ENCODE data around the gene ERBB4. TPM values are rescaled to one million over a fixed set of nuclear protein-coding genes. Genes with fewer than 3 reads are reported as not detected.

ERBB4 gene
- total and polyA plus RNA-seq, 7 experiments from 2014 or later = not detected

- no peak for ATAC-seq
- CTCF ChIA-PET = no interaction called here
These were observed 1140.8 kb downstream of the ERBB4 start for GRCh38 chr2:211397764-211398163.

GRCh38 chr2:211396815-211397214 is 1141.8 kb downstream of the ERBB4 start:
- POLR2A ChIA-PET = no interaction called here
- Histone ChIP-seq H3K36me3 (ENCODE audit: control insufficient read depth in 2 of 3, insufficient read depth in 3 of 3, low read length in 3 of 3) (no peaks in the 10 kb centered on the region), H3K27ac (ENCODE audit: low read depth, low read length) (no peak overlapping the region), H3K9me3 (ENCODE audit: control insufficient read depth in 2 of 3, low read length in 3 of 3) (no peaks in the 10 kb centered on the region), H3K4me1 (ENCODE audit: control insufficient read depth in 2 of 2, insufficient read depth in 2 of 2, low read length in 2 of 2) (no peaks in the 10 kb centered on the region), H3K27me3 (ENCODE audit: control insufficient read depth in 2 of 2, insufficient read depth in 2 of 2, low read length in 2 of 2) (no peaks in the 10 kb centered on the region), H3K4me3 (ENCODE audit: low read length) (no peak overlapping the region)
- CTCF ChIA-PET = no interaction called here
- H3K4me1 Mint-ChIP-seq = no peaks in the 10 kb centered on the region
- no peak overlapping the region for H3K4me3 Mint-ChIP-seq
- intact Hi-C loops (cut with micrococcal nuclease) = no loop called here
- no peak for DNase-seq
- no peak overlapping the region for H3K27ac Mint-ChIP-seq
- H3K27me3 Mint-ChIP-seq = no peaks in the 10 kb centered on the region
- no peak for ATAC-seq
- peaks cover 0 to 7% (median 0%) of the 10 kb centered on the region in 11 donors for H3K9me3 Mint-ChIP-seq
- no peaks in the 10 kb centered on the region for H3K36me3 Mint-ChIP-seq

More at GRCh38 chr2:211397764-211398163, 1140.8 kb downstream of the ERBB4 start:
- no peak overlapping the region for H3K4me3 ChIP-seq (ENCODE audit: low read length)
- Mint-ChIP-seq H3K27me3 (no peaks in the 10 kb centered on the region), H3K36me3 (no peaks in the 10 kb centered on the region), H3K9me3 (peaks cover 0 to 7% (median 0%) of the 10 kb centered on the region in 11 donors), H3K4me1 (no peaks in the 10 kb centered on the region), H3K4me3 (no peak overlapping the region), H3K27ac (no peak overlapping the region)
- POLR2A ChIA-PET = no interaction called here
- H3K4me1 ChIP-seq (ENCODE audit: control insufficient read depth in 2 of 2, insufficient read depth in 2 of 2, low read length in 2 of 2) = no peaks in the 10 kb centered on the region
- no peak for DNase-seq
- intact Hi-C loops (cut with micrococcal nuclease) = no loop called here
- no peaks in the 10 kb centered on the region for H3K27me3 ChIP-seq (ENCODE audit: control insufficient read depth in 2 of 2, insufficient read depth in 2 of 2, low read length in 2 of 2)
- no peaks in the 10 kb centered on the region for H3K36me3 ChIP-seq (ENCODE audit: control insufficient read depth in 2 of 3, insufficient read depth in 3 of 3, low read length in 3 of 3)
- H3K27ac ChIP-seq (ENCODE audit: low read depth, low read length) = no peak overlapping the region
- no peaks in the 10 kb centered on the region for H3K9me3 ChIP-seq (ENCODE audit: control insufficient read depth in 2 of 3, low read length in 3 of 3)

DNA sequence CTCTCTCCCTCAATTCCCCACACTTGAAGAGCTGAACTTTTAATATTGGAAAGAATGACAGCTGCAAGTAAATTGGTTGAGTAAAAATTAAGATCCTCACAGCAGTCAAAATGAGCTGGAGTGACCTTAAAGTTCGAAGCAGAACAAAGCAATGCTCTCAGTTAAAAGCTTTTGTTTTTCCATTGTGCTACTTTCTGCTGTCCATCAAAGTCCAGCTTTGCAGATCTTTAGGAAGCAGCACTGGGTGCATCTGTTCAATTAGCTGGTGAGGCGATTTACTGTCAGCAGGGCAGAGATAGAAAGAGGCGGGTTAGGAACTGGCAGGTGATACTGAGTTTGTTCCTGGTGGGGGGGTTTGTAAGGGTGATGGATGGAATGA is 1147.4 kb downstream of the ERBB4 start:
- Mint-ChIP-seq H3K27ac (no peak overlapping the region), H3K36me3 (no peaks in the 10 kb centered on the region), H3K9me3 (no peaks in the 10 kb centered on the region), H3K4me1 (no peaks in the 10 kb centered on the region), H3K27me3 (no peaks in the 10 kb centered on the region), H3K4me3 (no peak overlapping the region)
- H3K4me3 ChIP-seq (ENCODE audit: low read length) = no peak overlapping the region
- DNase-seq (no peak), ATAC-seq (no peak)
- ChIA-PET CTCF (no interaction called here), POLR2A (no interaction called here)
- H3K27ac ChIP-seq (ENCODE audit: low read depth, low read length) = no peak overlapping the region
- H3K27me3 ChIP-seq (ENCODE audit: control insufficient read depth in 2 of 2, insufficient read depth in 2 of 2, low read length in 2 of 2) = no peaks in the 10 kb centered on the region
- H3K9me3 ChIP-seq (ENCODE audit: control insufficient read depth in 2 of 3, low read length in 3 of 3) = no peaks in the 10 kb centered on the region
- H3K36me3 ChIP-seq (ENCODE audit: control insufficient read depth in 2 of 3, insufficient read depth in 3 of 3, low read length in 3 of 3) = no peaks in the 10 kb centered on the region
- H3K4me1 ChIP-seq (ENCODE audit: control insufficient read depth in 2 of 2, insufficient read depth in 2 of 2, low read length in 2 of 2) = no peaks in the 10 kb centered on the region
- intact Hi-C loops (cut with micrococcal nuclease) = no loop called here

- Histone ChIP-seq H3K27ac (ENCODE audit: low read depth, low read length) (no peak overlapping the region), H3K4me3 (ENCODE audit: low read length) (no peak overlapping the region), H3K4me1 (ENCODE audit: control insufficient read depth in 2 of 2, insufficient read depth in 2 of 2, low read length in 2 of 2) (no peaks in the 10 kb centered on the region), H3K9me3 (ENCODE audit: control insufficient read depth in 2 of 3, low read length in 3 of 3) (no peaks in the 10 kb centered on the region), H3K36me3 (ENCODE audit: control insufficient read depth in 2 of 3, insufficient read depth in 3 of 3, low read length in 3 of 3) (no peaks in the 10 kb centered on the region), H3K27me3 (ENCODE audit: control insufficient read depth in 2 of 2, insufficient read depth in 2 of 2, low read length in 2 of 2) (no peaks in the 10 kb centered on the region)
- Mint-ChIP-seq H3K4me3 (no peak overlapping the region), H3K27ac (no peak overlapping the region), H3K27me3 (no peaks in the 10 kb centered on the region), H3K4me1 (no peaks in the 10 kb centered on the region), H3K9me3 (no peaks in the 10 kb centered on the region), H3K36me3 (no peaks in the 10 kb centered on the region)
- intact Hi-C loops (cut with micrococcal nuclease) = no loop called here
- DNase-seq (no peak), ATAC-seq (no peak)
- ChIA-PET CTCF (no interaction called here), POLR2A (no interaction called here)
These were observed 1147.9 kb downstream of the ERBB4 start for GRCh38 chr2:211390536-211391188.

GRCh38 chr2:211387734-211388133 is 1150.9 kb downstream of the ERBB4 start:
- DNase-seq (no peak), ATAC-seq (no peak)
- H3K27me3 ChIP-seq (ENCODE audit: control insufficient read depth in 2 of 2, insufficient read depth in 2 of 2, low read length in 2 of 2) = no peaks in the 10 kb centered on the region
- H3K4me3 ChIP-seq (ENCODE audit: low read length) = no peak overlapping the region
- no peaks in the 10 kb centered on the region for H3K9me3 ChIP-seq (ENCODE audit: control insufficient read depth in 2 of 3, low read length in 3 of 3)
- no peaks in the 10 kb centered on the region for H3K36me3 ChIP-seq (ENCODE audit: control insufficient read depth in 2 of 3, insufficient read depth in 3 of 3, low read length in 3 of 3)
- no peaks in the 10 kb centered on the region for H3K36me3 Mint-ChIP-seq
- peak overlapping the region in 1 of 9 donors; percentile 42 for H3K27ac Mint-ChIP-seq
- no peaks in the 10 kb centered on the region for H3K4me1 ChIP-seq (ENCODE audit: control insufficient read depth in 2 of 2, insufficient read depth in 2 of 2, low read length in 2 of 2)
- no peaks in the 10 kb centered on the region for H3K9me3 Mint-ChIP-seq
- POLR2A ChIA-PET = no interaction called here
- intact Hi-C loops (cut with micrococcal nuclease) = no loop called here
- CTCF ChIA-PET = no interaction called here
- no peaks in the 10 kb centered on the region for H3K27me3 Mint-ChIP-seq
- H3K4me1 Mint-ChIP-seq = no peaks in the 10 kb centered on the region
- no peak overlapping the region for H3K27ac ChIP-seq (ENCODE audit: low read depth, low read length)
- H3K4me3 Mint-ChIP-seq = no peak overlapping the region

DNA sequence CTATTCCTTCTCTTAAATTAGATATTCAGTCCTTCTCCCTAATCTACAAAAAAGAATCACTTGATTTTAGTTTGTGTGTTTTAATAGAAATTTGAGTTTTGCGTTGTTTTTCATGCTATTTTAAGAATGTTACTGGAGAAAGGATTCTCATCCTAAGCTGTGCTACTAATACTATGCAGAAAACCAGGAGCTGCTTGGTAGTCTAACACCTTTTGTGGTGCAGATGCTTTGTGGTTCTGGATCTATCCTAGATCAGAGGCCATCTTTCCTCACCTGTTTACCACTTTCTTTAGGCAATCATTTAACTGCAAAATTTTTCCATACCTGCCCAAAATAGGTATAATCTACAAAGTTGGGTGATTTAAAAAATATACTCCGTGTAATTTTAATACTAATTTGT is 1158.6 kb downstream of the ERBB4 start:
- H3K36me3 Mint-ChIP-seq = no peaks in the 10 kb centered on the region
- Histone ChIP-seq H3K36me3 (ENCODE audit: control insufficient read depth in 2 of 3, insufficient read depth in 3 of 3, low read length in 3 of 3) (no peaks in the 10 kb centered on the region), H3K4me3 (ENCODE audit: low read length) (no peak overlapping the region), H3K27ac (ENCODE audit: low read depth, low read length) (no peak overlapping the region), H3K4me1 (ENCODE audit: control insufficient read depth in 2 of 2, insufficient read depth in 2 of 2, low read length in 2 of 2) (no peaks in the 10 kb centered on the region), H3K9me3 (ENCODE audit: control insufficient read depth in 2 of 3, low read length in 3 of 3) (no peaks in the 10 kb centered on the region), H3K27me3 (ENCODE audit: control insufficient read depth in 2 of 2, insufficient read depth in 2 of 2, low read length in 2 of 2) (no peaks in the 10 kb centered on the region)
- H3K9me3 Mint-ChIP-seq = peaks cover 0 to 3% (median 0%) of the 10 kb centered on the region in 11 donors
- intact Hi-C loops (cut with micrococcal nuclease) = no loop called here
- no peaks in the 10 kb centered on the region for H3K27me3 Mint-ChIP-seq
- ChIA-PET POLR2A (no interaction called here), CTCF (no interaction called here)
- DNase-seq (no peak), ATAC-seq (no peak)
- H3K27ac Mint-ChIP-seq = no peak overlapping the region
- no peak overlapping the region for H3K4me3 Mint-ChIP-seq
- no peaks in the 10 kb centered on the region for H3K4me1 Mint-ChIP-seq

- Histone ChIP-seq H3K4me1 (ENCODE audit: control insufficient read depth in 2 of 2, insufficient read depth in 2 of 2, low read length in 2 of 2) (no peaks in the 10 kb centered on the region), H3K36me3 (ENCODE audit: control insufficient read depth in 2 of 3, insufficient read depth in 3 of 3, low read length in 3 of 3) (no peaks in the 10 kb centered on the region), H3K27ac (ENCODE audit: low read depth, low read length) (no peak overlapping the region), H3K4me3 (ENCODE audit: low read length) (no peak overlapping the region), H3K27me3 (ENCODE audit: control insufficient read depth in 2 of 2, insufficient read depth in 2 of 2, low read length in 2 of 2) (no peaks in the 10 kb centered on the region), H3K9me3 (ENCODE audit: control insufficient read depth in 2 of 3, low read length in 3 of 3) (no peaks in the 10 kb centered on the region)
- no peak for DNase-seq
- Mint-ChIP-seq H3K36me3 (no peaks in the 10 kb centered on the region), H3K4me1 (no peaks in the 10 kb centered on the region), H3K4me3 (no peak overlapping the region), H3K9me3 (peaks cover 0 to 4% (median 0%) of the 10 kb centered on the region in 11 donors), H3K27ac (no peak overlapping the region), H3K27me3 (no peaks in the 10 kb centered on the region)
- intact Hi-C loops (cut with micrococcal nuclease) = no loop called here
- ChIA-PET CTCF (no interaction called here), POLR2A (no interaction called here)
- no peak for ATAC-seq
These were observed 1162.2 kb downstream of the ERBB4 start for GRCh38 chr2:211376410-211376809.
